Stimulated activated CD4-positive, alpha-beta T cell treated with anti-CD3 and anti-CD28 coated beads, Interleukin-15, amount 100 ng/mL, for 48 hours (primary cell): ENCODE data around the gene LMBRD2.
"Not testable (repeated sequence)": the region's sequence is repeated elsewhere in the genome, so short reads cannot be mapped to it uniquely, and the experiment has no call there.

Experiments used
- DNase-seq, 2 donors: peaks; one replicate each; pipeline ENCODE4 v3.0.0-alpha.2; 2020; ENCODE audit warnings: low read depth in 2 of 2

Gene LMBRD2

GRCh38 chr5:36151434-36152323 lies at the start of gene LMBRD2, which contains the start of gene SKP2:
Gene LMBRD2, minus strand, starts transcription at chr5:36151887. Its CDS starts 8,538 bp downstream, at chr5:36143349.
Gene SKP2, plus strand, starts transcription at chr5:36152111. Its CDS starts 152 bp downstream, at chr5:36152263.
- DNase-seq: peak; percentile 94 to 97

GRCh38 chr5:36200513-36200912 lies 48.8 kb upstream of the LMBRD2 start:
- no peak for DNase-seq

- no peak for DNase-seq
These were observed 47.9 kb upstream of the LMBRD2 start for GRCh38 chr5:36199620-36200019.

DNA sequence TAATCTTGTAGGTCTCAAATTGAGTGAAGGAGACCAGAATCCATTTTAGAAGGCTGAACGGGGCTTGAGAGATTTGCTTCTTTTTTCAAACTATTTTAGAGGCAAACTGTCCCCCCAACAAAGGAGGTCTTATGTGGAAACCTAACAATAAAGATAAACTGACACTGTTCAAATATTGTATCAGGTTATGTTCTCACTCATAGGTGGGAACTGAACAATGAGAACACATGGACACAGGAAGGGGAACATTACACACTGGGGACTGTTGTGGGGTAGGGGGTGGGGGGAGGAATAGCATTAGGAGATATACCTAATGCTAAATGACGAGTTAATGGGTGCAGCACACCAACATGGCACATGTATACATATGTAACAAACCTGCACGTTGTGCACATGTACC lies 47.1 kb upstream of the LMBRD2 start:
- DNase-seq: not testable (repeated sequence)

- no peak for DNase-seq
These were observed 46.6 kb upstream of the LMBRD2 start for GRCh38 chr5:36198281-36198680.

DNA sequence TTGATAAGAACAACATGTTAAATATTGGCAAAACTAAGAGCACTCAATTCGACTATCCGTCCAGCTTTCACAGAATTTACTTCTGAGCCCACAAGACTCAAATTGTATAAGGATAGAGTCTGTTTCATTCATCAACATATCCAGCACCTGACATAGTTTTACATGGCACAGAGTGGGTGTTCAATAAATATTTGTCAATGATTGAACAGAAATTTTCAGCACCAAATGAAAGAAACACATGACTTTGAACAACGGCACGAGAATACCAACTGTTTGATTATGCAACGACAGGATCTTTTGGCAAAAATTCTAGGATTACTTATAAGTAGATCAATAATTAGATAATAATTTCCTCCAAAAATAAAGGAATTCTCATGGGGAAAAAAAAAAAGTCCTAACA lies 42.1 kb upstream of the LMBRD2 start:
- no peak for DNase-seq

DNA sequence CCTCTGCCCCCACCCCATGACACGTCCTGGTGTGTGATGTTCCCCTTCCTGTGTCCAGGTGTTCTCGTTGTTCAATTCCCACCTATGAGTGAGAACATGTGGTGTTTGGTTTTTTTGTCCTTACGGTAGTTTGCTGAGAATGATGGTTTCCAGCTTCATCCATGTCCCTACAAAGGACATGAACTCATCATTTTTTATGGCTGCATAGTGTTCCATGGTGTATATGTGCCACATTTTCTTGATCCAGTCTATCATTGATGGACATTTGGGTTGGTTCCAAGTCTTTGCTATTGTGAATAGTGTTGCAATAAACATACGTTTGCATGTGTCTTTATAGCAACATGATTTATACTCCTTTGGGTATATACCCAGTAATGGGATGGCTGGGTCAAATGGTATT lies 32.7 kb upstream of the LMBRD2 start:
- DNase-seq: not testable (repeated sequence)

- DNase-seq: no peak
These were observed 30.1 kb upstream of the LMBRD2 start for GRCh38 chr5:36181774-36182173.

DNA sequence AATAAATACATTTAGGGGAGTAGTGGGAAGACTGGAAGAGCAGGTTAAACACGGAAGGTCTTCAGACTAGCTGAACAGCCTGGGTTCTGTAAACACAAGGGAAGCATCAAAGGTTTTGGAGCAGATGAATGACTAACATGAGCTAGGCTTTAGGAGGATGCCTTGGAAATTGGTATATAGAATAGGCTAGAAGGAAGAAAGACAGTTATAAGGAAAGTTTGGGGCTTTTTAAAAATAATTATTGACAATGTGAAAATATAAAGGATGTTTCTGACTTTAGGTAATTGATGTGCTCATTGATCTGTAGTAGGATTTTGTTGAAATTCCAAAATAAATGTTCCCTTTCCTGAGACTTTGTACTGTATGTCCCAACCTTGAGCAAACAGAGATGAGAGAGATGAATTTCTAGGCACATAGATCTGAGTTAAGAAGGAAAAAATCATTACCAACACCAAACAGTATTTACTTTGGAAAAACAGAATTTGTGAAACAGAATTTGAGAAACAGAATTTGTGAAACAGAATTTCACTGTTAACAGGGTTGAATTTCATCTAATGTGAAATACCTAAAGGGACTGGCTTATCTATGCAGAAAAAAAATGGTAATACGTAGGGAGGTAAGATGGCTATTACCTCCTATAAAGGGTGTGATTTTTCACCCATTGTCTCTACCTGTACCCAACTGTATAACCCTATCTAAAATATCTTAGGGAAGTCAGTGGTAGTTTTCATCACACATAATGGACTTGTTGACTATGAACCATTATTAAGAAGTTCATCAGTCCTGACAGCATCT lies 29.1 kb upstream of the LMBRD2 start:
- DNase-seq: no peak

DNA sequence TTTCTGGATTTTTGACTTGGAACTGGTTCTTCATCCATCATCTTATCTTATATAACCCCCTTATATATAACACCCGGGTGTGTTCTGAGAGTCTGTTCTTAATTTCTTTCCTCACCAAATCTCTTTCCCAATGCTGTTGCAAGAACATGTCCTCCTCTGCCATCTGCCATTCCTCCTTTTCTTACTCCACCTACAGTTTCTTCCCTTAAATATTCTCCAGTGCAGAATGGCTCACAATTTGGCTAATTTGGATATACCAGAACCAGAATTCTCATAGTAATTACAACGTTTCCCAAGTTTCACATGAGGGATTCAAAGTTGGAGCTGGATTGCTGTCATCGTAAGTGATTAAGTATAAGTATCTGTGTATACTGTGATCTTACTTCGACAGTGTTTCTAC lies 28.3 kb upstream of the LMBRD2 start:
- DNase-seq: no peak

- no peak for DNase-seq
These were observed 26.8 kb upstream of the LMBRD2 start for GRCh38 chr5:36178524-36178890.

DNA sequence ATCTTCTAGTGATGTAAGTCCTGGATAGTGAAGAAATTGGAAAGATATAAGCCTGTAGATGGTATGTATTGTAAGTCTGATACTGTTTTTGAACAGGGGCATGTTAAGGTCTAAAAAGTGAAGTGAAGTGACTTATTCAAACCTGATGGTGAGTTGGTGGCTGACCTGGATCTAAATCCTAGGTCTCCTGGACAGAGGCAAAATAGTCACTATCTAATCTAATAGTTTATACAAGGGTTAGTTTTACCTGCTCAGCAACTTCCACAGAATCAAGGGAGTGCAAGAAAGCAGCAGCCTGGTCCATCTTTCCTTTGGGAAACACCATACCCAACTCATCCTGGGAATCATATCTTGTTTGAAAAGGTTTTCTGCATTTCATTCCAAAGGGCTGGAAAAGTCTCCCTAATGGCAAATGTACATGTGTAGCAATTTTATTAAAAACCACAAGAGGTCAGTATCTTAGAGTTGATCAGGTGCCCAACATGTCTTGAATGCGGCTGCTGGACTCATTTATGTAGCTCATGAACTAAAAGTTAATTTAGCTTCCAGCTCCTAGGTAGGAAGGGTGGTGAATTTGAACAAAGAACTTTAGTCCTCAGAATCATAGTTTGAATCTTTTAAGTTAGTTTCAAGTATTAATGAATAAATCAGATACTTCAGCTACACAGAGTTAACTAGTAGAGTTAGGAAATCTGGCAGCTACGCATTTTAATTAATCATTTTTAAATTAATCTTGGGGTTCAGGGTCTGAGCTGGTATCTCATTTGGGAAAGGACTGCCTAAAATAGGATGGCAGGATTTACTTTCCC lies 26.2 kb upstream of the LMBRD2 start:
- DNase-seq: no peak

DNA sequence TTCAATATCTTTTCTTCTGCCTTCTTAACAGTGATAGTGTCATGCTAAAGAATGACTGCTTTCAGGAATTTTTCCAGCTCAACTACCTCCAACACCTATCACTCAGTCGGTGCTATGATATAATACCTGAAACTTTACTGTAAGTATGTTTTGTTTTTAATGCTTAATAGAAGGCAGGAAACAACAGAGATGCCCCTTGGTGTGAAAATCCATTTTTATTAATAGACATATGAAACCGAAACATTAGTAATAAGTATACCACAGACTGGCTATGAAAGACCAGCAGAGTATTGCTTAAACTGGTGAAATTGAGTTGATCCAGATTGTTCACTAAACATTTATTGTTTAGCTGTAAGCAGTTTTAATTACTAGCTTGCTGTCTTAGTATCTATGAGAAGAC lies 25.5 kb upstream of the LMBRD2 start:
- DNase-seq: no peak

GRCh38 chr5:36175043-36175442 lies 23.4 kb upstream of the LMBRD2 start:
- no peak for DNase-seq

- DNase-seq: no peak
These were observed 22.4 kb upstream of the LMBRD2 start for GRCh38 chr5:36174119-36174518.

DNA sequence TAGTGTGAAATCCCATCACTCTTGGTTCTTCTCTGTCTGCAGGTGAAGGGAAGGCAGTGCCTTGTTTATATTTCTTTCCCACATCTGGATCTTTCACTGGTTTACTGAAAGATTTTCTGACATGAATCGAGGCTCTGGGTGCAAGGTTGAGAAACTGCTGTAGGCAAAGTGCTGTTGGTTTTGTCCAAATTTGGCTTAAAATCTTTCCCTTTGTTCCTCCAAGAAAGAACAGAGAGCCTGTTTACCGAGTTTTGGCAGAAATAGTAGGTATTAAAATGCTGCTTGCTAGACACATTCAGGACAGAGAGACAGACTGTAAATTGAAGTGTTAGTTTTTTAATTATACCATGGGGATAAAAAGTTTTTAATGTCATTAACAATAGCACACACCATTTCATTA lies 21.7 kb upstream of the LMBRD2 start:
- no peak for DNase-seq

- DNase-seq: no peak
These were observed 20.9 kb upstream of the LMBRD2 start for GRCh38 chr5:36172599-36172998.

- no peak for DNase-seq
These were observed 19.2 kb upstream of the LMBRD2 start for GRCh38 chr5:36170832-36171424.

DNA sequence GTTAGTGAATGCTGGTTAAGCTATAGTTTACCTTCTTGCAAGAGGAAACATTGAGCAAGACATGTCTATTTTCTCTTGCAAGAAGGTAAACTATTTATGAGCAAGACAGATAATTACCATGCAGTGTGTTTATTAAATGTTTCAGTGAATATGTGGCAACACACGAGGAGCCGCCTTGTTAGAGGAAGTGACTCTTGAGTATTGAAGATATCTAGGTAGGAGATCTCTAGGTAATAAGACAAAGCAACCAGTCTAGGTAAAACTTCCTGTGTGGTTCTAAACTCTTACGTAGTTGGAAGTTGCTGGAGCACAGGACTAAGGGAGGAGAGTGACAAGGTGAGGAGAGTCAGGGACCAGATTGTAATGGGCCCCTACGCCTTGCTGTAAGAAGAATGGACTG lies 17.1 kb upstream of the LMBRD2 start:
- no peak for DNase-seq

DNA sequence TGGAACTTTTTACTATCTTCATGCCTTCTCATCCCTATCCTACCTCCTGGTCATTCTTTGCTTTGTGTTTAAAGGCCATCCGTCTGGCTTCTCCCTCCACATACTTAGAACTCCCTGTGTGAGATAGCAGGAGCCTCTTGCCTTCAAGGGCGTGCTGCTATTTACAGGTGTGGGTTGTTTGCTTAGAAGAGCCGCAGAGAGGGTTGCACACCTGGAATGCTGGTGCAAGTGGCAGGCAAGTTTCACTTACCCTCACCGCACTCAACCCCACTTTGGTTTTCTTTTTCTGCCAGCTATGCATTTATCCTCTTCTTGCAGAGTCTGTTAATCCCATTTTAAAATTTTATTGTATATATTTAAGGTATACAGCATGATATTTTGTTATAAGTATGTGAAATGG lies 12.8 kb upstream of the LMBRD2 start:
- no peak for DNase-seq

DNA sequence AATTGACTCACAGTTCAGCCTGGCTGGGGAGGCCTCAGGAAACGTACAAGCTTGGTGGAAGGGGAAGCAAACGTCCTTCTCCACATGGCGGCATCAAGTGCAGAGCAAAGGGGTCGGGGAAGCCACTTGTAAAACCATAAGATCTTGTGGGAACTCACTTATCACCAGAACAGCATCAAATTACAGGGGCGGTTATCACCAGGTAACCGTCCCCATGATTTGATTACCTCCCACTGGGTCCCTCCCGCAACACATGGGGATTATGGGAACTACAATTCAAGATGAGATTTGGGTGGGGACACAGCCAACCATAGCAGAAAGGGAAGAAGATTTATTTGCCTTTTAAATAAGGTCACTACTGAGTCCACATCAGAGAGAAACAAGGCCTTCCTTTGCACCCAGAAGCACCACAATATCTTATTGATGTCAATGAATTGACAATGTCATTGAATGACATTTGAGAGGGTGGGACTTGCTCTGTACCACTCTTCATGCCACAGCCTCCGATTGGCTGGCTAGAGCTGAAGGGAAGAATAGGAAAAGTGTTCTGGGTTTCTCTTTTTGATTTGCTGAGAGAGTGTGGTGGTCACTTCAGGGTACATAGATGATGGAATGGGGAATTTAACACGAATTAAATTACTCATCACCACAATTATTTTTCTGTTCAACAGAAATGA lies 11.3 kb upstream of the LMBRD2 start:
- DNase-seq: no peak
